Common myeloid progenitor, CD34-positive (primary cell): Measurements from ENCODE around the gene NFATC4.

Experiments used
- CTCF ChIA-PET: fragments of 350-600 bp; sonication (Branson Sonifier 250); formaldehyde crosslinking; loops from one replicate; lab custom pipeline; 2021; ENCODE audit warnings: antibody characterized with exemption; lab: Charles Lee
- POLR2A ChIA-PET: fragments of 350-600 bp; sonication (Branson Sonifier 250); formaldehyde crosslinking; loops from one replicate; lab custom pipeline; 2021; ENCODE audit warnings: antibody characterized with exemption; lab: Charles Lee
- DNase-seq, 3 donors: peaks; one replicate each; pipeline versions ENCODE4 v3.0.0 to v3.0.0-alpha.2; 2013
- H3K27ac ChIP-seq, 2 experiments: 1 replicate in 1 of 2; 2 replicates in 1 of 2; pipeline ENCODE4 v1.7.0; 2013; ENCODE audit warnings: inconsistent platforms in 2 of 2, low read length in 2 of 2, mild to moderate bottlenecking in 2 of 2, low read depth in 1 of 2, moderate library complexity in 1 of 2; ENCODE audit not compliant: severe bottlenecking in 2 of 2, insufficient read depth in 1 of 2, poor library complexity in 1 of 2
- H3K27me3 ChIP-seq, 5 experiments: replicated peaks in 2 of 5; 1 replicate in 3 of 5; 2 replicates in 2 of 5; pipeline versions ENCODE4 v1.6.1 to v1.7.0; 2013; ENCODE audit warnings: low read length in 4 of 5, mild to moderate bottlenecking in 2 of 5, moderate library complexity in 2 of 5, inconsistent platforms in 1 of 5; ENCODE audit not compliant: insufficient read depth in 5 of 5, control insufficient read depth in 4 of 5
- H3K36me3 ChIP-seq, 4 experiments: 1 replicate in 2 of 4; 2 replicates in 2 of 4; pipeline versions ENCODE4 v1.6.1 to v1.7.0; 2013; ENCODE audit warnings: low read length in 3 of 4, control low read depth in 1 of 4, mild to moderate bottlenecking in 1 of 4; ENCODE audit not compliant: control insufficient read depth in 4 of 4, insufficient read depth in 4 of 4
- H3K4me1 ChIP-seq, 4 experiments: 1 replicate in 3 of 4; 2 replicates in 1 of 4; pipeline versions ENCODE4 v1.6.1 to v1.7.1; 2013; ENCODE audit warnings: low read length in 3 of 4, mild to moderate bottlenecking in 3 of 4, control low read depth in 1 of 4, inconsistent platforms in 1 of 4, moderate library complexity in 1 of 4; ENCODE audit not compliant: control insufficient read depth in 4 of 4, insufficient read depth in 4 of 4; ENCODE audit errors: control extremely low read depth in 1 of 4
- H3K4me3 ChIP-seq, 7 experiments: 1 replicate in 4 of 7; 2 replicates in 3 of 7; pipeline versions ENCODE4 v1.5.1 to v1.7.0; 2013; ENCODE audit warnings: mild to moderate bottlenecking in 7 of 7, low read length in 6 of 7, moderate library complexity in 6 of 7, inconsistent platforms in 2 of 7, low read depth in 2 of 7, control low read depth in 1 of 7; ENCODE audit not compliant: insufficient read depth in 4 of 7, control insufficient read depth in 1 of 7; ENCODE audit errors: extremely low read depth in 1 of 7
- H3K9me3 ChIP-seq, 5 experiments: 1 replicate in 4 of 5; 2 replicates in 1 of 5; pipeline versions ENCODE4 v1.6.1 to v1.7.1; 2013; ENCODE audit warnings: low read length in 4 of 5, mild to moderate bottlenecking in 2 of 5, inconsistent platforms in 1 of 5, low read depth in 1 of 5, moderate library complexity in 1 of 5; ENCODE audit not compliant: control insufficient read depth in 4 of 5, insufficient read depth in 2 of 5; ENCODE audit errors: control extremely low read depth in 1 of 5
- WGBS: methylation state at CpG from one replicate; pipeline ENCODE4 v1.1.5; 2013; ENCODE audit not compliant: insufficient coverage; 5-methylcytosine and 5-hydroxymethylcytosine counted together

NFATC4 gene

DNA sequence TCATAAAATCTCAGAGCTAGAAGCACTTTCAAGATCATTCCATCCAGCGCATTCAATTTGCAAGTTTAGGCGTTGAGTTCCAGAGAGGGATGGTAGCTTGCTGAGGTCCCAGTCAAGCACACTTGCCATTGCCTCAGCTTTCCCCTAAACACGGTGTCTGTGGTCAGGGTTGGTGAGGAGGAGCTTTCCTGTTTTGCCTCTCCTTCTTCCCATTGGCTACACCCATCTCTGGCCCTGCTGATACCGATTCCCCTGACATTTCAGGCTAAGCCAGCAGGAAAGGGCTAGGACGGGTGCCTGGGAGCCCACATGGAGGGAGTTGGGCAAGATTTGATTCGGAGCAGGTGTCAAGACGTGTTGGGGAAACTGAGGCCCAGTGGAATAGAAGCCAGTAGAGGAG is 9.1 kb downstream of the NFATC4 start:
- Histone ChIP-seq H3K27me3 (no peaks in the 10 kb centered on the region), H3K36me3 (no peaks in the 10 kb centered on the region), H3K27ac (no peak overlapping the region), H3K9me3 (no peaks in the 10 kb centered on the region), H3K4me3 (no peak overlapping the region), H3K4me1 (peaks cover 0 to 17% (median 9%) of the 10 kb centered on the region in 4 experiments)
- DNase-seq = no peak
- CTCF ChIA-PET = interaction anchor here (0.8 to 2.4 kb wide), 9 partner anchors 9 to 55 kb away, joined by 3 to 12 read pairs (median 5); no protein-coding TSS in a partner anchor
- WGBS = 80% methylated on average over 6 of the region's 7 CpGs
- POLR2A ChIA-PET = interaction anchor here (1.1 to 1.2 kb wide), 3 partner anchors 14 to 21 kb away, joined by 3 to 4 read pairs (median 3); partner anchors contain the start of gene NYNRIN

DNA sequence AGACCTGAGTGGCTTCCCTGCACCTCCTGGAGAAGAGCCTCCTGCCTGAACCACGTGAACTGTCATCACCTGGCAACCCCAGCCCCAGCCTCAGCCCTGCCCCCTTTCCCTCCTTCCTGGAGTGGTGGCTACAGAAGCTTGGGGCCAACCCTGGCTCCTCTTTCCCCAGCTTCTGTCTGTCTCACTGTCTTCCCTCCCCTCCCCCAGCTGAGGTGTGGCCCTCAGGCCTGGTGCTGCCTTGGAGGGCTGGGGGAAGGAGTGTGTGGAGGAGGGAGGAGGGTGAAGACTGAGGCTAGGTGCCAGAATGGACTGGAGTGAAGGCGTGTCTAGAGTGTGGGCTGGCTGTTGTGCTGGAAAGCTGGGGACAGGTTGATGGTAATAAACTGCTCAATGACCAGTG is 9.7 kb downstream of the NFATC4 start:
- H3K27ac ChIP-seq = no peak overlapping the region
- H3K4me1 ChIP-seq = peaks cover 0 to 17% (median 9%) of the 10 kb centered on the region in 4 experiments
- no peaks in the 10 kb centered on the region for H3K27me3 ChIP-seq
- no peaks in the 10 kb centered on the region for H3K36me3 ChIP-seq
- 95% methylated on average over 2 of the region's 2 CpGs for WGBS
- H3K4me3 ChIP-seq = no peak overlapping the region
- POLR2A ChIA-PET = interaction anchor here (1.1 to 1.2 kb wide), 3 partner anchors 14 to 21 kb away, joined by 3 to 4 read pairs (median 3); partner anchors contain the start of gene NYNRIN
- no peak for DNase-seq
- CTCF ChIA-PET = interaction anchor here (1.2 to 2.4 kb wide), 7 partner anchors 8 to 32 kb away, joined by 4 to 12 read pairs (median 7); no protein-coding TSS in a partner anchor
- no peaks in the 10 kb centered on the region for H3K9me3 ChIP-seq

DNA sequence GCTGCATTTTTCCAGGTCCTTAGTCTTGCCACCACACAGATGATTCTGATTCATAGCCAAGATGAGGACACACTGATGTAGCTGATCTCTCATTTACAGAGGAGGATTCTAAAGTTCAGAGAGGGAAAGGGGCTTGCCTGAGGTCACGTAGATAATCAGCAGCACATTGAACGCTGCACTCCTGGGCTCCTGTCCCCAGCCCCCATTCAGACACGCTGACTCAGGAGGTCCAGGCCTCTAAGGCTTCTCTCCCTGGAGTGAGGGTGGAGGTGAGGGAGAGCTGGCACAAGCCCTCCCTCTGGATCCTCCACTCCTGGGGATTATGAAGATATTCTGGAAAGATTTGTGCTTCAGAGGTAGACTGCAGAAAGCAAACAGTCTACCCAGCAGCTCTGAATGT is 10.3 kb downstream of the NFATC4 start:
- H3K4me3 ChIP-seq = no peak overlapping the region
- ChIA-PET CTCF (interaction anchor here (1.2 to 2.6 kb wide), 10 partner anchors 8 to 95 kb away, joined by 4 to 12 read pairs (median 8); no protein-coding TSS in a partner anchor), POLR2A (interaction anchor here (1.2 kb wide), 1 partner anchor 17 kb away, joined by 4 read pairs; no protein-coding TSS in a partner anchor)
- DNase-seq = no peak
- no peak overlapping the region for H3K27ac ChIP-seq
- peaks cover 0 to 17% (median 9%) of the 10 kb centered on the region in 4 experiments for H3K4me1 ChIP-seq
- H3K36me3 ChIP-seq = no peaks in the 10 kb centered on the region
- H3K9me3 ChIP-seq = no peaks in the 10 kb centered on the region
- no CpG with 5 or more reads among the region's 3 CpGs for WGBS
- H3K27me3 ChIP-seq = no peaks in the 10 kb centered on the region

DNA sequence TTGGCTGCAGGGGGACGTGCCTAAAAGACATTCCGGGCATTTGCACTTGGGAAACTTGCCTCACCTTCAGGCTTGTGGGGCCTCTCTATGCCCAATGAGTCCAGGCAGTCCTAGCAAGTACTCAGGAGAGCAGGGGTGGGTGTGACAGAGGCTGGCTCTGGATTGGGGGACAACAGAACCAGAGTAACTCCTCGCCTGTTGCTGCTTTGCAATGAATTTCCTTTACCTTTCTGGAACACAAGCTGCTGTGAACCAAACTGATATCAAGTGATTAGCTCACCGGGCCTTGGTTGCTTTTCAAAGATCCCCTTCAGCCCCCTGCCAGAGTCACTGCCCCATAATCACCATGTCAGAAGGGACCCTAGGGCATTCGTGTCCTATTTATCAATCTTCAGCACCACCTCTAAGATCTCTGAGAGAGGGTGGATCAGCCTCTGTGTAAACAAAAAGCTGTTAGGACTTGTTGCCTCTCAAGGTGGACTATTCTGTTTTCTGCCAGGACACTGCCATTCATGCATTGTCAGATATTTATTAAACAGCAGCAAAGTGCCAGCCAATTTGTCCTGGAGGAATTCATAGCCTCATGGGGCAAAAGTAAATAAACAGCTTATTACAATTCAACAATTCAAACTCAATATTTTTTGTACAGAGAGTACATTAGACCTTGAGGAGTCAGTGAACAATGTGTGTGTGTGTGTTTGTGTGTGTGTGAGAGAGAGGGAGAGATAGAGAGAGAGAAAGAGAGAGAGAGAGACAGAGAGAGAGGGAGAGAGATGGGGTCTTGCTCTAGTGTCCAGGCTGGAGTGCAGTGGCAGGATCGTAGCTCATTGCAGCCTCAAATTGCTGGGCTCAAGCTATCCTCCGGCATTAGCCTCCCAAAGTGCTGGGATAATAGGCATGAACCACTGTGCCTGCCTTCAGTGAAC is 11.3 kb downstream of the NFATC4 start:
- ChIA-PET CTCF (interaction anchor here (0.6 to 2.6 kb wide), 13 partner anchors 9 to 96 kb away, joined by 3 to 12 read pairs (median 6); no protein-coding TSS in a partner anchor), POLR2A (interaction anchor here (1.1 kb wide), 1 partner anchor 14 kb away, joined by 4 read pairs; no protein-coding TSS in a partner anchor)
- H3K27me3 ChIP-seq = no peaks in the 10 kb centered on the region
- H3K27ac ChIP-seq = no peak overlapping the region
- H3K4me3 ChIP-seq = no peak overlapping the region
- 99% methylated on average over 7 of the region's 7 CpGs for WGBS
- H3K4me1 ChIP-seq = peaks cover 0 to 17% (median 9%) of the 10 kb centered on the region in 4 experiments
- H3K9me3 ChIP-seq = no peaks in the 10 kb centered on the region
- no peaks in the 10 kb centered on the region for H3K36me3 ChIP-seq
- DNase-seq = no peak

DNA sequence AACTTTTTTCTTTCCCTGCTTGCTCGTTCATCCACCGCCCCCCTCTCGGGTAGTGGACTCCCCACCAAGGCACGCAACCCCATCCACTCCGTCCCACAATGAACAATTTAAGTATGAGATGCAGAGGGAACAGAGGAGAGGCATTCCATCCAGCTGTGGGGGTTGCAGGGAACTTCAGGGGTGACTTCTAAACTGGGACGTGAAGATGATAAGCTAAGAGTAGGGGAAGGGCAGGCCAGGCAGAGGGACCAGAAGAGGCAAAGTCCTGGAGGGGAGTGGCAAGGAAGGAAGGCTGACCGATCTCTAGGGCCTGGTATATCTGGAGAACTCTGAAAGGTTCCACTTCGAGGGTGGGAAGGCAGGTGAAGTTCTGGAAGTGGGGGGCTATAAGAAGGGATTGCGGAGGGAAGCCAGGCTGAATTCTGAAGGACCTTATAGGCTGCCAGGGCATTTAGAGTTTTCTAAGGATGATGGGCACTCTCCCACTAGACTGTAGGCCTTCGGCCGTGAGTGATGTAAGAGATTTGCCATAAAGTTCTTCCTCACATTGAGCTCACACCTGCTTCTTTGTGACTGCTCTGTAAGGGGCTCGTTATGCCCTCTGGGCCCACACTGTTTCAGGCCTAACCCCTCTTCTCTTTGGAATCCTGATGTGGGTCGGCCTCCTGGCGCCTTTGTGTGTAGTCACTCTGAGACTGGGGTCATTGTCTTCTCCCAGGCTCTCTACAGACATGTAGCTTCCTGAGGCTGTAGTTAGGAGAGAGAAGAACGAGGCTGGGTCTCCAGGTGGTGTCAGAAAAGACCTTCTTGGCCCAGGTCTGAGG is 12.1 kb downstream of the NFATC4 start:
- ChIA-PET POLR2A (interaction anchor here (1.1 kb wide), 1 partner anchor 13 kb away, joined by 4 read pairs; no protein-coding TSS in a partner anchor), CTCF (interaction anchor here (0.6 to 2.6 kb wide), 9 partner anchors 8 to 47 kb away, joined by 3 to 10 read pairs (median 5); no protein-coding TSS in a partner anchor)
- Histone ChIP-seq H3K27ac (no peak overlapping the region), H3K9me3 (no peaks in the 10 kb centered on the region), H3K27me3 (no peaks in the 10 kb centered on the region), H3K4me3 (no peak overlapping the region), H3K4me1 (peaks cover 0 to 17% (median 9%) of the 10 kb centered on the region in 4 experiments), H3K36me3 (no peaks in the 10 kb centered on the region)
- no peak for DNase-seq
- 90% methylated on average over 8 of the region's 15 CpGs for WGBS

DNA sequence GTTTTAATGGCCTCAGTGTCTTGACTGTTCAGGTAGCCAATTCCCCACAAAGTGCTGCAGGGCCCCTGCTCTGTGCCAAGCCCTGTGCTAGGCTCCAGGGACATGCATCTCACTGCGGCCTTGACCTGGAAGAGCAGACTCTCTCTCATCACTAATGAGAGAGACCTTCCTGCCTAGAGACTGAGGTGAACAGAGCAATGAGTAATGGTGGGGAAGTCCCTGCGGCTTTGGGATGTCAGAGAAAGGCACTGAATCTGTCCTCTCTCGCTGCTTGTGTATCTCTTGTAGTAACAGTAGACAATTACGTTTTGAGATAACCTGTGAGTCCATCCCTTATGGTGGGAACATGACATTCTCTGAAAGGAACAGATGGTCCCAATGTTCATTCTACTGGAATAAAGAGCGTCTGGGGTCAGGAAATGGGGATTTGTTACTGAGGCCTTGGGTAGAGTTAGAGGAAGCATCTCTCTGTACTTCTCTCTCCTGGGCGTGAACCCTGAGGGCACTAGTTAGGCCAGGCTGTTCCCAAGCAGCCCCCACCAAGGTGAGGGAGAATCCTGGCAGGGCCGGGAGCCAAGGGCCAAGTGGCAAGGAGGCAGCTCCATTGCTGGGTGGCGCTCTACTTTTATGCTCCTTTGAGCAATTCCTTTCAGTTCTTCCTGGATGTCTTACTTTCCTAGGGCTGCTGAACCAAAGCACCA is 13.5 kb downstream of the NFATC4 start:
- H3K27ac ChIP-seq = no peak overlapping the region
- H3K27me3 ChIP-seq = no peaks in the 10 kb centered on the region
- H3K4me3 ChIP-seq = no peak overlapping the region
- no peak for DNase-seq
- H3K4me1 ChIP-seq = peaks cover 0 to 14% (median 7%) of the 10 kb centered on the region in 4 experiments
- H3K36me3 ChIP-seq = no peaks in the 10 kb centered on the region
- WGBS = 94% methylated on average over 6 of the region's 8 CpGs
- H3K9me3 ChIP-seq = no peaks in the 10 kb centered on the region
- ChIA-PET POLR2A (no interaction called here), CTCF (interaction anchor here (1.0 to 1.6 kb wide), 4 partner anchors 8 to 44 kb away, joined by 3 to 6 read pairs (median 4); no protein-coding TSS in a partner anchor)
